H9 (cell line): Measurements from ENCODE around the gene RGS9. TPM values are rescaled to one million over a fixed set of nuclear protein-coding genes. Genes with fewer than 3 reads are reported as not detected.

Experiments used
- DNase-seq: peaks from one replicate; pipeline ENCODE4 v3.0.0-alpha.2; 2017
- H2AFZ ChIP-seq: one replicate; pipeline ENCODE4 v1.6.1; 2013; ENCODE audit warnings: mild to moderate bottlenecking, low read length, control low read depth, moderate library complexity
- H2AK5ac ChIP-seq: 2 replicates; pipeline ENCODE4 v1.6.1; 2013; ENCODE audit warnings: low read length, control low read depth, mixed read lengths; ENCODE audit not compliant: insufficient read length
- H2BK120ac ChIP-seq: one replicate; pipeline ENCODE4 v1.6.1; 2013; ENCODE audit warnings: low read depth, mild to moderate bottlenecking, low read length, control low read depth, inconsistent platforms; ENCODE audit not compliant: poor library complexity, severe bottlenecking
- H2BK12ac ChIP-seq: 2 replicates; pipeline ENCODE4 v1.6.1; 2013; ENCODE audit warnings: low read length, control low read depth, mixed read lengths, low read depth; ENCODE audit not compliant: insufficient read length
- H2BK15ac ChIP-seq: 2 replicates; pipeline ENCODE4 v1.6.1; 2013; ENCODE audit warnings: low read depth, low read length, control low read depth
- H2BK20ac ChIP-seq: one replicate; pipeline ENCODE4 v1.6.1; 2013; ENCODE audit warnings: low read depth, mild to moderate bottlenecking, low read length, control low read depth, inconsistent platforms; ENCODE audit not compliant: poor library complexity, severe bottlenecking
- H2BK5ac ChIP-seq: 2 replicates; pipeline ENCODE4 v1.6.1; 2013; ENCODE audit warnings: low read length, control low read depth, mixed read lengths; ENCODE audit not compliant: insufficient read length
- H3K14ac ChIP-seq: 2 replicates; pipeline ENCODE4 v1.6.1; 2013; ENCODE audit warnings: low read length, control low read depth; ENCODE audit not compliant: insufficient read depth
- H3K18ac ChIP-seq: 2 replicates; pipeline ENCODE4 v1.6.1; 2013; ENCODE audit warnings: low read depth, mild to moderate bottlenecking, mixed read lengths, low read length, control low read depth; ENCODE audit not compliant: insufficient read length
- H3K23ac ChIP-seq: 2 replicates; pipeline ENCODE4 v1.6.1; 2013; ENCODE audit warnings: low read length, control low read depth, mixed read lengths, low read depth; ENCODE audit not compliant: insufficient read length
- H3K23me2 ChIP-seq: 2 replicates; pipeline ENCODE4 v1.6.1; 2013; ENCODE audit warnings: low read depth, mild to moderate bottlenecking, mixed read lengths, low read length, control low read depth; ENCODE audit not compliant: insufficient read length, poor library complexity, severe bottlenecking
- H3K27ac ChIP-seq: 2 replicates; pipeline ENCODE4 v1.5.1; 2013; ENCODE audit warnings: low read length, control low read depth, mixed read lengths, low read depth; ENCODE audit not compliant: insufficient read length
- H3K27me3 ChIP-seq: 2 replicates; pipeline ENCODE4 v1.6.1; 2013; ENCODE audit warnings: low read length, control low read depth, inconsistent platforms; ENCODE audit not compliant: insufficient read depth
- H3K4ac ChIP-seq: 2 replicates; pipeline ENCODE4 v1.6.1; 2013; ENCODE audit warnings: low read depth, mild to moderate bottlenecking, control low read depth, inconsistent platforms, low read length, moderate library complexity
- H3K4me1 ChIP-seq: 2 replicates; pipeline ENCODE4 v1.6.1; 2013; ENCODE audit warnings: low read length, control low read depth, inconsistent platforms; ENCODE audit not compliant: insufficient read depth
- H3K4me2 ChIP-seq: 2 replicates; pipeline ENCODE4 v1.6.1; 2013; ENCODE audit warnings: low read length, control low read depth, mixed read lengths; ENCODE audit not compliant: insufficient read length, insufficient read depth
- H3K56ac ChIP-seq: 2 replicates; pipeline ENCODE4 v1.6.1; 2013; ENCODE audit warnings: low read depth, mild to moderate bottlenecking, mixed read lengths, low read length, control low read depth; ENCODE audit not compliant: insufficient read length
- H3K79me1 ChIP-seq: 2 replicates; pipeline ENCODE4 v1.6.1; 2013; ENCODE audit warnings: low read depth, mild to moderate bottlenecking, moderate library complexity, low read length, control low read depth, inconsistent platforms; ENCODE audit not compliant: insufficient read depth, poor library complexity, severe bottlenecking
- H3K79me2 ChIP-seq: 2 replicates; pipeline ENCODE4 v1.6.1; 2013; ENCODE audit warnings: low read length, control low read depth, inconsistent platforms; ENCODE audit not compliant: insufficient read depth
- H3K9ac ChIP-seq: 2 replicates; pipeline ENCODE4 v1.6.1; 2013; ENCODE audit warnings: low read length, control low read depth, mixed read lengths; ENCODE audit not compliant: insufficient read length; ENCODE audit errors: extremely low read depth
- H3K9me3 ChIP-seq: one replicate; pipeline ENCODE4 v1.6.1; 2013; ENCODE audit warnings: low read depth, low read length, inconsistent platforms; ENCODE audit not compliant: control insufficient read depth
- H3T11ph ChIP-seq: one replicate; pipeline ENCODE4 v1.6.1; 2013; ENCODE audit warnings: mild to moderate bottlenecking, low read length, control low read depth, inconsistent platforms
- H4K20me1 ChIP-seq: one replicate; pipeline ENCODE4 v1.6.1; 2013; ENCODE audit not compliant: control insufficient read depth, insufficient read length, insufficient read depth
- H4K5ac ChIP-seq: 2 replicates; pipeline ENCODE4 v1.6.1; 2013; ENCODE audit warnings: low read depth, mild to moderate bottlenecking, mixed read lengths, low read length, control low read depth; ENCODE audit not compliant: insufficient read length
- H4K8ac ChIP-seq: replicated peaks from 2 replicates; pipeline ENCODE4 v1.6.1; 2013; ENCODE audit warnings: low read length, control low read depth, mixed read lengths, low read depth; ENCODE audit not compliant: insufficient read length
- H4K91ac ChIP-seq: 2 replicates; pipeline ENCODE4 v1.6.1; 2013; ENCODE audit warnings: low read depth, mild to moderate bottlenecking, moderate library complexity, mixed read lengths, low read length, control low read depth; ENCODE audit not compliant: insufficient read length
- H3K27ac Mint-ChIP-seq, 3 experiments: 2 replicates in 2 of 3; 3 replicates in 1 of 3; pipeline ENCODE4 v1.8.0; 2020 to 2021; ENCODE audit warnings: mixed read lengths in 3 of 3, mild to moderate bottlenecking in 1 of 3, moderate library complexity in 1 of 3
- H3K27me3 Mint-ChIP-seq: 2 replicates; pipeline ENCODE4 v1.8.0; 2021; ENCODE audit warnings: low read depth, mild to moderate bottlenecking, moderate library complexity, mixed read lengths
- H3K36me3 Mint-ChIP-seq, 3 experiments: 2 replicates in 2 of 3; 3 replicates in 1 of 3; pipeline ENCODE4 v1.8.0; 2020 to 2021; ENCODE audit warnings: low read depth in 3 of 3, mixed read lengths in 3 of 3; ENCODE audit not compliant: insufficient read depth in 1 of 3
- H3K4me1 Mint-ChIP-seq, 2 experiments: 2 replicates each; pipeline ENCODE4 v1.8.0; 2020; ENCODE audit warnings: mixed read lengths in 2 of 2
- H3K4me3 Mint-ChIP-seq, 2 experiments: 2 replicates in 1 of 2; 3 replicates in 1 of 2; pipeline ENCODE4 v1.8.0; 2020 to 2021; ENCODE audit warnings: mild to moderate bottlenecking in 2 of 2, mixed read lengths in 2 of 2, moderate library complexity in 1 of 2
- H3K9me3 Mint-ChIP-seq, 2 experiments: 2 replicates in 1 of 2; 3 replicates in 1 of 2; pipeline ENCODE4 v1.8.0; 2020; ENCODE audit warnings: mild to moderate bottlenecking in 2 of 2, mixed read lengths in 2 of 2, moderate library complexity in 1 of 2
- CTCF ChIP-seq: fragments of 200-600 bp; sonication (generic); conservative IDR thresholded peaks from 3 replicates; pipeline ENCODE4 v1.8.0; 2021; ENCODE audit warnings: antibody characterized with exemption, mild to moderate bottlenecking
- WGBS: extraction: QIAGEN DNeasy Blood & Tissue Kit; methylation state at CpG from one replicate; pipeline ENCODE4 v1.1.7; 2013; ENCODE audit warnings: missing lambda C conversion rate, low lambda C conversion rate, mixed read lengths; ENCODE audit not compliant: insufficient read length; ENCODE audit errors: extremely low coverage; 5-methylcytosine and 5-hydroxymethylcytosine counted together
- total RNA-seq: library from RNA; stranded (reverse); gene quantifications from 2 replicates; pipeline ENCODE4 v1.2.1, GENCODE V29; 2021

The RGS9 gene
- total RNA-seq, 1 experiment from 2014 or later, result 12.0 TPM

- Mint-ChIP-seq H3K4me1 (peaks cover 35 to 40% of the 10 kb centered on the region in 2 experiments), H3K9me3 (peaks cover 0 to 3% of the 10 kb centered on the region in 2 experiments; a peak in 2 of 5 replicates), H3K27ac (peak overlapping the region; percentile 91 to 97 (median 96); a peak in 6 of 7 replicates), H3K36me3 (no peaks in the 10 kb centered on the region), H3K27me3 (no peaks in the 10 kb centered on the region), H3K4me3 (peak overlapping the region in 1 of 2 experiments; percentile 15; a peak in 2 of 5 replicates)
- no CpG with 5 or more reads among the region's 5 CpGs for WGBS
- Histone ChIP-seq H2BK120ac (peak overlapping the region; percentile 65), H2AK5ac (no peak overlapping the region), H4K5ac (no peak overlapping the region), H3K4me2 (no peak overlapping the region), H3K4ac (peak overlapping the region; percentile 61; the same call in 1 of the 2 replicates), H3T11ph (peak overlapping the region; percentile 84), H2AFZ (no peak overlapping the region), H3K23me2 (peaks cover 3% of the 10 kb centered on the region), H3K79me1 (no peaks in the 10 kb centered on the region), H3K4me1 (peaks cover 8% of the 10 kb centered on the region; the same call in 1 of the 2 replicates), H3K27ac (peak overlapping the region; percentile 83), H3K23ac (no peak overlapping the region), H4K8ac (no peak overlapping the region), H3K79me2 (no peaks in the 10 kb centered on the region), H4K20me1 (no peaks in the 10 kb centered on the region), H2BK15ac (no peak overlapping the region), H3K18ac (peak overlapping the region; percentile 82), H3K9me3 (no peaks in the 10 kb centered on the region), H2BK12ac (peak overlapping the region; percentile 86), H3K9ac (no peak overlapping the region), H3K14ac (peak overlapping the region; percentile 86), H3K56ac (no peak overlapping the region), H4K91ac (peak overlapping the region; percentile 74), H2BK5ac (peak overlapping the region; percentile 36), H2BK20ac (no peak overlapping the region), H3K27me3 (no peaks in the 10 kb centered on the region)
- no peak for TF ChIP-seq CTCF
- no peak for DNase-seq
Observed at GRCh38 chr17:65184235-65184959, 47.2 kb downstream of the RGS9 start.
